ENCODE data around the gene COMMD7. TPM values are rescaled to one million over a fixed set of nuclear protein-coding genes. Genes with fewer than 3 reads are reported as not detected.

Gene COMMD7
- total and polyA plus RNA-seq, 9 of the 15 experiments (the other 6 are each of a cell fraction or from before 2014, with no cell fraction given), result 11.9 to 69.1 (median 34.7) TPM

DNA sequence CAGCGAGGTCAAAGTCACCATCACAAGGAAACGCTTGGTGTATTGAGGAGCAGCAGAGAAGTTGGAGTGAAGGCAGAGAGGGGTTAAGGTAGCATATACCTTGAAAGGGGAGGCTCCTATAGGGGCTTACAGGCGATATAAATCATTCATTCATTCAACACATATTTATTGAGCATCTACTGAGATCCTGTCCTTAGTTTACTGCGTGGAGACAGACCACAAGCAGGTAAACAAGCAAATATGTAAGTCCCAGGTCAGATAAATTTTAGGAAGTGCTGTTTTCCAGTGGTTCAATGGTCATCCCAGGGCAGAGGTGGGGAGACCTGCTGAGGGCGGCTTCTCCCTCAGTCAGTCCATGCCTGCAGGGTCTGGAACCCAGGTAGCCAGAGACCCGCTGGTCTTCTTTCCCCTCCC, 18.2 kb upstream of the COMMD7 start (continued):
- TF ChIP-seq SMC3 (conservative IDR thresholded peaks at IDR 0.05; ENCODE audit: insufficient read depth, low read depth, low read length) (no peak), SPI1 (IDR thresholded peaks at IDR 0.05; ENCODE audit: borderline replicate concordance, low read depth, low read length) (peak; percentile 56), HNRNPH1 (optimal IDR thresholded peaks at IDR 0.05; ENCODE audit: low read depth, low read length) (no peak), WHSC1 (IDR thresholded peaks at IDR 0.05; ENCODE audit: low read length) (no peak), SIRT6 (IDR thresholded peaks at IDR 0.05; ENCODE audit: low read depth, low read length) (no peak), FOXA3 (CRISPR knock-in tag; conservative IDR thresholded peaks at IDR 0.05 in 1 of 2, IDR thresholded peaks at IDR 0.05 in 1 of 2) (0 out of 4 replicates have a peak, but pooled peaks of 1 of the 2 experiments have one; percentile 11), ZNF766 (CRISPR knock-in tag; conservative IDR thresholded peaks at IDR 0.05) (no peak), ZBTB17 (CRISPR knock-in tag; IDR thresholded peaks at IDR 0.05) (peak; percentile 46; the same call in 1 of the 2 replicates), NR4A1 (CRISPR knock-in tag; IDR thresholded peaks at IDR 0.05) (no peak), NR4A1 (tag; IDR thresholded peaks at IDR 0.05) (0 out of 2 replicates have a peak, but pooled peaks have one; percentile 41)
- TF ChIP-seq, protein P1, sequence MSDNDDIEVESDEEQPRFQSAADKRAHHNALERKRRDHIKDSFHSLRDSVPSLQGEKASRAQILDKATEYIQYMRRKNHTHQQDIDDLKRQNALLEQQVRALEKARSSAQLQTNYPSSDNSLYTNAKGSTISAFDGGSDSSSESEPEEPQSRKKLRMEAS (CRISPR knock-in tag; IDR thresholded peaks at IDR 0.05), result 0 out of 2 replicates have a peak, but pooled peaks have one; percentile 2
- TF ChIP-seq, protein P2, sequence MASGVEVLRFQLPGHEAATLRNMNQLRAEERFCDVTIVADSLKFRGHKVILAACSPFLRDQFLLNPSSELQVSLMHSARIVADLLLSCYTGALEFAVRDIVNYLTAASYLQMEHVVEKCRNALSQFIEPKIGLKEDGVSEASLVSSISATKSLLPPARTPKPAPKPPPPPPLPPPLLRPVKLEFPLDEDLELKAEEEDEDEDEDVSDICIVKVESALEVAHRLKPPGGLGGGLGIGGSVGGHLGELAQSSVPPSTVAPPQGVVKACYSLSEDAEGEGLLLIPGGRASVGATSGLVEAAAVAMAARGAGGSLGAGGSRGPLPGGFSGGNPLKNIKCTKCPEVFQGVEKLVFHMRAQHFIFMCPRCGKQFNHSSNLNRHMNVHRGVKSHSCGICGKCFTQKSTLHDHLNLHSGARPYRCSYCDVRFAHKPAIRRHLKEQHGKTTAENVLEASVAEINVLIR (CRISPR knock-in tag; IDR thresholded peaks at IDR 0.05), result no peak
- TF ChIP-seq, protein P3, sequence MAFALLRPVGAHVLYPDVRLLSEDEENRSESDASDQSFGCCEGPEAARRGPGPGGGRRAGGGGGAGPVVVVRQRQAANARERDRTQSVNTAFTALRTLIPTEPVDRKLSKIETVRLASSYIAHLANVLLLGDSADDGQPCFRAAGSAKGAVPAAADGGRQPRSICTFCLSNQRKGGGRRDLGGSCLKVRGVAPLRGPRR (CRISPR knock-in tag; IDR thresholded peaks at IDR 0.05), result 0 out of 2 replicates have a peak, but pooled peaks have one; percentile 55
